Measurements from ENCODE around the gene TERC. TPM values are rescaled to one million over a fixed set of nuclear protein-coding genes. Genes with fewer than 3 reads are reported as not detected.

Gene TERC
- total RNA-seq, 2 donors from 2014 or later: 126 to 132 TPM

DNA sequence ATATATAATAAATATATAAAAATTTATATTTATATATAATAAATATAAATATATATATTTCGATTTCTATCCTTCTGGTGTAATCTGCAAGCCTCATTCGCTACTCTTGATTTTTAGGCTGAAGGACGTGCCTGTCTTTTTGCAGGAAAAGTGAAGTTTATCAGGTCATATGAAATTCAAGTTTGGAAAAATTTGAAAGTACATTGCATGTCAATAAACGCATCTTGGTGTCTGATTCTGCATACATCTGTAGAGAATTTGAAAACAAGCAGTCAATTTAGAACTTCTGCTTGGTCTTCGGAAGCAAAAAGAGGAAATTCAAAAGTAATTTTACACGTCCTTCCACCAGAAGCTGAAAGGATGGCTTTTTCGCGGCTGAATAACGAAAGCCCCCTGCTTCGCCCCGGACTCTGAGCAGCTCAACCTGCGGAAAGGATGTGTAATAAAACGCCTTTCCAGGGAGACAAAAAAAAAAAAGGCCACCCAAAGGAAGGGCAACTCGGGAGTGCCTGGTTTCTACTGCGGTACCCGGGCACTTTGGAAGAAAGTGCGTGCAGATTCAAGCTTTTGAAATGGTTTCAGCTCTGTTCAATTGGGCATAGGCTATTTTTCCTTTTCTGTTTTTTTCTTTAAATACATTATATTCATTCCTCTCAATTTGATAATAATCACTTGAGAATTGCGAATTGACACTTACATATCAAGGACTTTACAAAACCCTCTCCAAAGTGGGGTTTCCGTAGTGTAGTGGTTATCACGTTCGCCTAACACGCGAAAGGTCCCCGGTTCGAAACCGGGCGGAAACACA, 6.8 kb upstream of the TERC start:
- Histone ChIP-seq H3K4me3 (peak overlapping the region; percentile 89), H3K27me3 (replicated peaks; ENCODE audit: insufficient read depth) (no peaks in the 10 kb centered on the region)

DNA sequence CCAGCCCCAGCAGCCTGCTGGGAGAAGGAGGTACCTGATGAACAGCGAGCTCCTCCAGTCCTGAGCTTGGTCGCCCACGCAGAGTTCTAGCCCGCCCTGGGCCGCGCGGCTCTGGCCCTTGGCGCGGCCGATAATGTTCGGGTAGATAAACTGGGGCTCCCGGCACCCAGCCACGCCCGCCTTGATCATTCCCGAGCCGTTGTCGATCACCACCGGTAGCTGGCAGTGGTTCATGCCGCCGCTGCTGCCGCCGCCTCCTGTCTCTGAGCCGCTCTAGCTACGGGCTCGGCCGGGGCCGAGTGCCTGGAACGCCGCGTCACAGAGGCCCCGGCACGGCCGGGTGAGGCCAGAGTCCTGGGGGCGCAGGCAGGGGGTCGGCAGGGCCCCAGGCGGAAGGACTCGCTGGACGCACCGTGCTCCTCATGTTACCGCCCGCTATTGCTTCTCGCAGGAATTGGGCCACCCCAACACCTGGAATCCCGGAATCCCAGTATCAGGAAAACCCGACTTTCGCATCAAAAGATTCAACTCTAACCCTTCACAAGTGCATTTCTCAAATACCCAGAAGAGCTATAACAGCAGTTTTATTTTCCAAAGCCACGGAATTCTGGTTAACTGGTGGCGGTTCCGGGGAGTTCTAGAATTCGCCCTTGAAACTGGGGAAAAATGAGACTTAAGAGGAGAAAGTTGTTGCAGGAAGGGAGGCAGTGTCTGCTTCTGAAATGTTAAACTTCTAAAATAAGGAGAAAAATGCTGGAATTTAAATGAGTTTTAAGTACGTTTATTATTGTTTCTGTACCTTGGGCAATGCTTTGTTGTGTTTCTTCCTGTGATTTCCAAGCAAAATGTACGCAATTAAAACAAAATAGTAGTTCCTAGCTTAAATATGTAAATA, 4.7 kb upstream of the TERC start, which contains the start of gene ACTRT3:
ACTRT3 (minus strand) TSS at position 275 of the 895 bp plus-strand sequence; CDS start at position 234, 41 bp downstream.
- no peaks in the 10 kb centered on the region for H3K27me3 ChIP-seq (replicated peaks; ENCODE audit: insufficient read depth)
- peak within 1 kb of the TSS; percentile 91 to 96 for H3K27ac ChIP-seq
- no peaks in the 10 kb centered on the region for H3K36me3 ChIP-seq
- TF ChIP-seq, protein P1, sequence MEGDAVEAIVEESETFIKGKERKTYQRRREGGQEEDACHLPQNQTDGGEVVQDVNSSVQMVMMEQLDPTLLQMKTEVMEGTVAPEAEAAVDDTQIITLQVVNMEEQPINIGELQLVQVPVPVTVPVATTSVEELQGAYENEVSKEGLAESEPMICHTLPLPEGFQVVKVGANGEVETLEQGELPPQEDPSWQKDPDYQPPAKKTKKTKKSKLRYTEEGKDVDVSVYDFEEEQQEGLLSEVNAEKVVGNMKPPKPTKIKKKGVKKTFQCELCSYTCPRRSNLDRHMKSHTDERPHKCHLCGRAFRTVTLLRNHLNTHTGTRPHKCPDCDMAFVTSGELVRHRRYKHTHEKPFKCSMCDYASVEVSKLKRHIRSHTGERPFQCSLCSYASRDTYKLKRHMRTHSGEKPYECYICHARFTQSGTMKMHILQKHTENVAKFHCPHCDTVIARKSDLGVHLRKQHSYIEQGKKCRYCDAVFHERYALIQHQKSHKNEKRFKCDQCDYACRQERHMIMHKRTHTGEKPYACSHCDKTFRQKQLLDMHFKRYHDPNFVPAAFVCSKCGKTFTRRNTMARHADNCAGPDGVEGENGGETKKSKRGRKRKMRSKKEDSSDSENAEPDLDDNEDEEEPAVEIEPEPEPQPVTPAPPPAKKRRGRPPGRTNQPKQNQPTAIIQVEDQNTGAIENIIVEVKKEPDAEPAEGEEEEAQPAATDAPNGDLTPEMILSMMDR (IDR thresholded peaks at IDR 0.05): no peak
- H3K4me1 ChIP-seq (ENCODE audit: control insufficient read depth in 1 of 2, low read depth in 2 of 2): peaks cover 8% of the 10 kb centered on the region in 2 donors
- peak within 1 kb of the TSS; percentile 91 for H3K4me3 ChIP-seq
- ATAC-seq (ENCODE audit: insufficient number of reproducible peaks, low FRiP score, low read depth) (no peak), DNase-seq (ENCODE audit: low spot score) (no peak)
- H3K9me3 ChIP-seq: no peaks in the 10 kb centered on the region

More for the DNA sequence above, 6.8 kb upstream of the TERC start:
- ATAC-seq (ENCODE audit: insufficient number of reproducible peaks, low FRiP score, low read depth) (peak; percentile 50), DNase-seq (ENCODE audit: low spot score) (no peak)
- H3K27ac ChIP-seq: peak overlapping the region; percentile 98 to 99
- peaks cover 20 to 24% of the 10 kb centered on the region in 2 donors for H3K4me1 ChIP-seq (ENCODE audit: control insufficient read depth in 1 of 2, low read depth in 2 of 2)
- H3K9me3 ChIP-seq: no peaks in the 10 kb centered on the region
- TF ChIP-seq, protein P1 (IDR thresholded peaks at IDR 0.05): no peak
- peaks cover 1% of the 10 kb centered on the region for H3K36me3 ChIP-seq

DNA sequence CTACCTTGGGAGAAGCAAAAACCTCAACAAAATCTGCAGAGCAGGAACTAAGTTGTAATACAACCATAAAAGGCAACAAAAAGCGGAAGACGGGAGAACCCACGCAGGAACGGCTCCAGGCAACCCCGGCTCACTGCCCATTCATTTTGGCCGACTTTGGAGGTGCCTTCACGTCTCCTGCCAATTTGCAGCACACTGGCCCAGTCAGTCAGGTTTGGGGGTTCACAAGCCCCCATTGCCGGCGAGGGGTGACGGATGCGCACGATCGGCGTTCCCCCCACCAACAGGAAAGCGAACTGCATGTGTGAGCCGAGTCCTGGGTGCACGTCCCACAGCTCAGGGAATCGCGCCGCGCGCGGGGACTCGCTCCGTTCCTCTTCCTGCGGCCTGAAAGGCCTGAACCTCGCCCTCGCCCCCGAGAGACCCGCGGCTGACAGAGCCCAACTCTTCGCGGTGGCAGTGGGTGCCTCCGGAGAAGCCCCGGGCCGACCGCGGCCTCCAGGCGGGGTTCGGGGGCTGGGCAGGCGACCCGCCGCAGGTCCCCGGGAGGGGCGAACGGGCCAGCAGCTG, 463 bp downstream of the TERC start:
- DNase-seq (ENCODE audit: low spot score) (no peak), ATAC-seq (ENCODE audit: insufficient number of reproducible peaks, low FRiP score, low read depth) (peak; percentile 78)

DNA sequence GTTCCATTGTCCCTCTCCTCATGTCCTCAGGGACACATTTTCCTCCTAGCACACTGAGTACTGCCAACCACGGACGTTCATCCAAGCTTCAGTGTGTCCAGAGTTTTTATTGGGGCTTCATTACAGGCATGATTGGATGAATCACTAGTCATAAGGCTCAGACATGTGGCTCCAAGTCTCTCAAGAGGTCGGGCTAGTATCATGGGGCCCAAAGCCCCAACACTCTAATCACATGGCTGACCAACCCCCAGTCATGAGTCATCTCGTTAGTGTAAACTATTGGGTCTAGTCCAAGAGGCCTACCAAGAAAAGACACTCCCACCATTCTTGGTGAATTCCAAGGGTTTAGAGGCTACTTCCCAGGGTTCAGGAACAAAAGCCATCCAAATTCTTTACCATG, 4.4 kb downstream of the TERC start:
- H3K36me3 ChIP-seq: no peaks in the 10 kb centered on the region
- DNase-seq (ENCODE audit: low spot score): no peak
- TF ChIP-seq, protein P1 (IDR thresholded peaks at IDR 0.05): no peak
- no peaks in the 10 kb centered on the region for H3K27me3 ChIP-seq (replicated peaks; ENCODE audit: insufficient read depth)
- H3K4me1 ChIP-seq (ENCODE audit: control insufficient read depth in 1 of 2, low read depth in 2 of 2): peaks cover 0 to 11% of the 10 kb centered on the region in 2 donors
- no peaks in the 10 kb centered on the region for H3K9me3 ChIP-seq
- no peak overlapping the region for H3K4me3 ChIP-seq
- H3K27ac ChIP-seq: no peak overlapping the region
- ATAC-seq (ENCODE audit: insufficient number of reproducible peaks, low FRiP score, low read depth): no peak

More for the DNA sequence above, 463 bp downstream of the TERC start:
- H3K9me3 ChIP-seq: no peaks in the 10 kb centered on the region
- no peaks in the 10 kb centered on the region for H3K36me3 ChIP-seq
- TF ChIP-seq, protein P1 (IDR thresholded peaks at IDR 0.05): no peak
- peaks cover 0 to 11% of the 10 kb centered on the region in 2 donors for H3K4me1 ChIP-seq (ENCODE audit: control insufficient read depth in 1 of 2, low read depth in 2 of 2)
- no peaks in the 10 kb centered on the region for H3K27me3 ChIP-seq (replicated peaks; ENCODE audit: insufficient read depth)
- H3K4me3 ChIP-seq: peak overlapping the region; percentile 92
- H3K27ac ChIP-seq: peak overlapping the region; percentile 98 to 99

All from thoracic aorta (tissue), 2 donors.